Small intestine (tissue), 7 donors: Measurements from ENCODE around the gene SH2B2. TPM values are rescaled to one million over a fixed set of nuclear protein-coding genes. Genes with fewer than 3 reads are reported as not detected.
A peak's percentile ranks its signal among the peaks of the same experiment; 100 is the strongest.
"Not testable (repeated sequence)": the region's sequence is repeated elsewhere in the genome, so short reads cannot be mapped to it uniquely, and the experiment has no call there.

Source experiments
- DNase-seq, 2 donors: peaks; one replicate each; pipeline versions ENCODE4 v3.0.0 to v3.0.0-alpha.2; 2013
- FAIRE-seq: peaks from 2 replicates; lab custom pipeline; 2012; peaks lifted over from hg19 to GRCh38; lab: Jason Lieb, UNC
- H3K27ac ChIP-seq, 3 donors: one replicate each; pipeline ENCODE4 v1.5.1; 2013; ENCODE audit warnings: low read length in 2 of 3, mild to moderate bottlenecking in 2 of 3, control low read depth in 1 of 3, inconsistent platforms in 1 of 3, low read depth in 1 of 3, moderate library complexity in 1 of 3
- H3K27me3 ChIP-seq, 3 donors: one replicate each; pipeline ENCODE4 v1.6.1; 2013; ENCODE audit warnings: low read length in 3 of 3, inconsistent platforms in 1 of 3; ENCODE audit not compliant: control insufficient read depth in 3 of 3, insufficient read depth in 3 of 3
- H3K36me3 ChIP-seq, 3 donors: one replicate each; pipeline ENCODE4 v1.6.1; 2013; ENCODE audit warnings: low read length in 3 of 3, inconsistent platforms in 1 of 3, low read depth in 1 of 3, mild to moderate bottlenecking in 1 of 3, moderate library complexity in 1 of 3; ENCODE audit not compliant: control insufficient read depth in 3 of 3, insufficient read depth in 2 of 3
- H3K4me1 ChIP-seq, 3 donors: one replicate each; pipeline ENCODE4 v1.6.1; 2013; ENCODE audit warnings: low read length in 2 of 3, inconsistent platforms in 1 of 3, low read depth in 1 of 3, mild to moderate bottlenecking in 1 of 3, moderate library complexity in 1 of 3; ENCODE audit not compliant: control insufficient read depth in 3 of 3, insufficient read depth in 2 of 3
- H3K4me3 ChIP-seq, 3 donors: one replicate each; pipeline ENCODE4 v1.5.1; 2013; ENCODE audit warnings: low read length in 3 of 3, control low read depth in 1 of 3, inconsistent platforms in 1 of 3, low read depth in 1 of 3, mild to moderate bottlenecking in 1 of 3, moderate library complexity in 1 of 3
- H3K9me3 ChIP-seq, 2 donors: one replicate each; pipeline ENCODE4 v1.6.1; 2013; ENCODE audit warnings: low read depth in 1 of 2, low read length in 1 of 2; ENCODE audit not compliant: control insufficient read depth in 2 of 2, insufficient read depth in 1 of 2
- WGBS, 3 donors: extraction: QIAGEN DNeasy Blood & Tissue Kit; methylation state at CpG; one replicate each; pipeline ENCODE4 v1.1.7; 2013; 5-methylcytosine and 5-hydroxymethylcytosine counted together
- polyA plus RNA-seq, 4 donors: library from polyadenylated mRNA; stranded (reverse) in 3 of 4; unstranded in 1 of 4; fragments of 200-250 nt in 3 of 4; fragments of 120-200 nt in 1 of 4; gene quantifications; one replicate each; pipeline versions ENCODE4 v1.2.1 to v1.2.3, GENCODE V29; 2013
- donor health status: healthy with polysubstance abuse.
- donor health status: control.
- donor health status: control.
- donor health status: Bipolar disorder and iron deficiency.
- donor health status: healthy.

SH2B2 gene
- polyA plus RNA-seq, 4 donors = 0.67 to 2.5 (median 1.6) TPM

DNA sequence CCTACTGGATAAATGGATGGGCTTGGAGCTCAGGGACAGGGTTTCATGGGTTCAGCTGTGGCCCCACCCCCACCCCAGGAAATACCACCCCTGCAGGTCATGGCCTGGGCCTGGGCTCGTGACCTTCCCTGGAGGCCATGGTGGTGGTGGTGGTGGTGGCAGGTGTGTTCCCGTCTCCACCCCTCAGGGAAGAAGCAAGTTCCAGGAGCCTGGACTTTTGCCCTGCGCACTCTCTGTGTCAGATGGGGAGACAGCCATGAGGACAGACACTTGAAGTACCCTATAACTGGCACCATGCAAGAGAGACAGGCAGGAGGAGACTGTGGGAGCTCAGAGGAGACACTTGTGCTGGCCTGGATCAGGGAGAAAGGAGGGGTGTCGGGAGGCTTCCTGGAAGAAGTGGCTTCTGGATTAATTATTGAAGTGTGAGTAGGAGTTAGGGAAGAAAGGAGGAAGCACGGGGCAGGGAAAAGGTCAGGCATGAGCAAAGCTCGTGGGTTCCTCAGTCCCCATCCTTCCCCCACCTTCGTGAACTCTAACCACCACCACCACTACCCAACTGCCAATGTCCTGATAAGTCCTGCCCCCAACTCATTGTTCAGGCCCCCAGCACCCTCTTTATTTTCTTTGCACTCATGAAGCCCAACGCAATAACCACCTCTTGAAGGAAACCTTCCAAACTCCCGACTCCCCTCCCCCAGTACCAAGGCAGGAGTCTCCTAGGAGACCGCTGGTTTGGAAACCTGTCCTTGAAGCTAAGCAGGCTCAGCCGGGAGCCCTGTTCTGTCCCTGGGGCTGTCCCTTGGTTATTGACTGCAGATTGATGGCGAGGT is 8.9 kb downstream of the SH2B2 start:
- H3K27me3 ChIP-seq = peaks cover 0 to 27% (median 0%) of the 10 kb centered on the region in 3 donors
- FAIRE-seq (no peak), DNase-seq (peak in 1 of 2 donors; percentile 70)
- H3K4me1 ChIP-seq = no peaks in the 10 kb centered on the region
- no peak overlapping the region for H3K4me3 ChIP-seq
- no peak overlapping the region for H3K27ac ChIP-seq
- H3K9me3 ChIP-seq = no peaks in the 10 kb centered on the region
- H3K36me3 ChIP-seq = no peaks in the 10 kb centered on the region
- WGBS, 3 donors = 48 to 63% (median 51%) methylated on average over 11 to 12 of the region's 12 CpGs

DNA sequence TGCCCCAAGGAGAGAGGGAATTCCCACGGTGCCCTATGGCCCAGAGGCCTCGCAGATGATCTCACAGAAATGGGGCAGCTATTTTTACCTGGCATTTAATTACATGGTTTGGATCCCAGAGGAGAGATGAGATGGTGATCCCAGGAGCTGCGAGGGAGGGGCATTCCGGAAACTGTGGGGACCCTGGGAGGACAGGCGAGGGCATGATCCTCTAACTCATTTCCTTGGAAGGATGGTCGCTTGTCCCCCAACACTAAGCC is 9.4 kb downstream of the SH2B2 start:
- peaks cover 0 to under 1% (median 0%) of the 10 kb centered on the region in 3 donors for H3K36me3 ChIP-seq
- H3K27ac ChIP-seq = no peak overlapping the region
- no peak for FAIRE-seq
- H3K4me1 ChIP-seq = no peaks in the 10 kb centered on the region
- H3K9me3 ChIP-seq = peaks cover 0 to 2% of the 10 kb centered on the region in 2 donors
- no peak overlapping the region for H3K4me3 ChIP-seq
- DNase-seq = no peak
- peaks cover 0 to 31% (median 0%) of the 10 kb centered on the region in 3 donors for H3K27me3 ChIP-seq
- 78 to 90% (median 88%) methylated on average over 6 of the region's 6 CpGs for WGBS, 3 donors

DNA sequence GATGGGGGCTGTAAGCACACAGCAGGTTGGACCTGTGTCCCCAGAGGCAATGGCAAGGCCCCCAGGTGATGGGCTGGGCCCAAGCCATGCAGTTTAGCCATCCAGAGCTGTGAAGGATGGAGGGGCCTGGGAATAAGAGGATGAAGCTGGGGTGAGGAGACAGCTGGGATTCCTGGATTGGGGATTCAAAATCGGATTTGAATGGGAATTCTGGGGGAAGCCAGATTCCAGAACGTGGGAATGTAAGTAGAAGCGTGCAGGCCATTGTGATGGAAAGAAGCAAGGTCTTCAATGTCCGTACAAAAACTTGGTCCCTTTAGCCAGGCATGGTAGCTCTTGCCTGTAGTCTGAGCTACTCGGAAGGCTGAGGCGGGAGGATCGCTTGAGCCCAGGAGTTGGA is 9.8 kb downstream of the SH2B2 start:
- no peaks in the 10 kb centered on the region for H3K4me1 ChIP-seq
- peaks cover 0 to 2% (median 0%) of the 10 kb centered on the region in 3 donors for H3K36me3 ChIP-seq
- H3K9me3 ChIP-seq = peaks cover 0 to 2% of the 10 kb centered on the region in 2 donors
- DNase-seq = no peak
- H3K27me3 ChIP-seq = peaks cover 0 to 33% (median 0%) of the 10 kb centered on the region in 3 donors
- no peak overlapping the region for H3K4me3 ChIP-seq
- no peak for FAIRE-seq
- 91 to 95% (median 91%) methylated on average over 7 of the region's 7 CpGs for WGBS, 3 donors
- no peak overlapping the region for H3K27ac ChIP-seq

DNA sequence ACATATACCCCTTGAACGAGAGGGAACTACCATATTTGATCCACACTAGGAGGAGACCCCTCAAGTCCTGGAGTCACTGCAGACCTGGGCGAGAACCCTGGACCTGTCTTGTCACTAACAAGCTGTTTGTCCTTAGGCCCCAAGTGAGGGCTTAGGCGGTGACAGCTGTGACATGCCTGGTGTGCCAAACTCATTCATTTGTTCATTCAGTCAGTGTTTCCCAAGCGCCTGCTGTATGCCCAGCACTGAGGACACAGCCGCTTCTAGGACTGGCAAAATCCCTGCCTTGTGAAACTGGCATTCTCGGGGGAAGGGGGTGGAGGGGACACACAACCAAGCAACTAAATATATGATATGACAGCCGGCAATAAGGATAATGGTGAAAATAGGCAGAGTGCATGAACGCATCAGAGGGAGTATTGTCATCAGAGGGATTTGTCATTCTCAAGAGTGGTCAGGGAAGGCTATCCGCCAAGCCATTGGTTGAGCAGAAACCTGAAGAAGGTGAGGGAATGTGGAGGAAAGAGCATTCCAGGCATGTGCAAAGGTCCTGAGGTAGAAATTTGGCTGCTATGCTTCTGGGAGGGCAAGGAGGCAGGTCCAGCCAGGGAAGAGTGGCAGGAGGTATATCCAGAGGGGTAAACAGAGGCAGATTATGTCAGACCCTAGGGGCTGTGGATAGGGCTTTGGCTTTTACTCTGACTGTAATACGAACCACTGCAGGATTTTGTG is 11.0 kb downstream of the SH2B2 start:
- no peak overlapping the region for H3K27ac ChIP-seq
- DNase-seq (no peak), FAIRE-seq (no peak)
- H3K4me3 ChIP-seq = no peak overlapping the region
- 89 to 95% (median 94%) methylated on average over 10 of the region's 10 CpGs for WGBS, 3 donors
- H3K27me3 ChIP-seq = peaks cover 0 to 31% (median 0%) of the 10 kb centered on the region in 3 donors
- no peaks in the 10 kb centered on the region for H3K4me1 ChIP-seq
- H3K9me3 ChIP-seq = peaks cover 0 to 2% of the 10 kb centered on the region in 2 donors
- peaks cover 0 to 2% (median 0%) of the 10 kb centered on the region in 3 donors for H3K36me3 ChIP-seq

DNA sequence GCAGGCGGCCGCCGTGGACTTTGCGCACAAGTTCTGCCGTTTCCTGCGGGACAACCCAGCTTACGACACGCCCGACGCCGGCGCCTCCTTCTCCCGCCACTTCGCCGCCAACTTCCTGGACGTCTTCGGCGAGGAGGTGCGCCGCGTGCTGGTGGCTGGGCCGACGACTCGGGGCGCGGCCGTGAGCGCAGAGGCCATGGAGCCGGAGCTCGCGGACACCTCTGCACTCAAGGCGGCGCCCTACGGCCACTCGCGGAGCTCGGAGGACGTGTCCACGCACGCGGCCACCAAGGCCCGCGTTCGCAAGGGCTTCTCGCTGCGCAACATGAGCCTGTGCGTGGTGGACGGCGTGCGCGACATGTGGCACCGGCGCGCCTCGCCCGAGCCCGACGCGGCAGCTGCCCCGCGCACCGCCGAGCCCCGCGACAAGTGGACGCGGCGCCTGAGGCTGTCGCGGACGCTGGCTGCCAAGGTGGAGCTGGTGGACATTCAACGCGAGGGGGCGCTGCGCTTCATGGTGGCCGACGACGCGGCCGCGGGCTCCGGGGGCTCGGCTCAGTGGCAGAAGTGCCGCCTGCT is 14.1 kb downstream of the SH2B2 start:
- Histone ChIP-seq H3K27ac (no peak overlapping the region), H3K9me3 (peaks cover 0 to 2% of the 10 kb centered on the region in 2 donors), H3K27me3 (peaks cover 0 to 23% (median 0%) of the 10 kb centered on the region in 3 donors), H3K4me1 (no peaks in the 10 kb centered on the region), H3K36me3 (peaks cover 0 to 2% (median 0%) of the 10 kb centered on the region in 3 donors), H3K4me3 (no peak overlapping the region)
- WGBS, 3 donors = 62 to 85% (median 75%) methylated on average over 63 to 84 of the region's 84 CpGs
- no peak for FAIRE-seq
- DNase-seq = peak; percentile 32 to 56

DNA sequence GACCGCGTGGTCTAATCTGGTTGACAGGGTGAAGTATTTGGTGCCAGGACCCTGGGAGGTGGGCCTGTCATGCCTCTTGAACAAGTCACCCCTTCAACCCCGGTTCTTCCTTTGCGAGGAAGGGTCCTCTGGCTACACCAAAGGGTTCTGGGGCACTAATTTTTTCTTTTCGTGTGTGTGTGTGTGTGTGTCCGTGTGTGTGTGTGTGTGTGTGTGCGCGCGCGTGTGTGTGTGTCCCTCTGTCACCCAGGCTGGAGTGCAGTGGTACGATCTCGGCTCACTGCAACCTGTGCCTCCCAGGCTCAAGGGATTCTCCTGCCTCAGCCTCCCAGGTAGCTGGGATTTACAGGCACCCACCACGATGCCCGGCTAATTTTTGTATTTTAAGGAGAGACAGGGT is 14.7 kb downstream of the SH2B2 start:
- not testable (repeated sequence) for FAIRE-seq, H3K36me3 ChIP-seq, H3K4me1 ChIP-seq, H3K4me3 ChIP-seq, H3K27ac ChIP-seq, DNase-seq, H3K9me3 ChIP-seq
- peaks cover 0 to 23% (median 0%) of the 10 kb centered on the region in 3 donors for H3K27me3 ChIP-seq
- WGBS, 3 donors = 93 to 96% (median 94%) methylated on average over 14 of the region's 14 CpGs

DNA sequence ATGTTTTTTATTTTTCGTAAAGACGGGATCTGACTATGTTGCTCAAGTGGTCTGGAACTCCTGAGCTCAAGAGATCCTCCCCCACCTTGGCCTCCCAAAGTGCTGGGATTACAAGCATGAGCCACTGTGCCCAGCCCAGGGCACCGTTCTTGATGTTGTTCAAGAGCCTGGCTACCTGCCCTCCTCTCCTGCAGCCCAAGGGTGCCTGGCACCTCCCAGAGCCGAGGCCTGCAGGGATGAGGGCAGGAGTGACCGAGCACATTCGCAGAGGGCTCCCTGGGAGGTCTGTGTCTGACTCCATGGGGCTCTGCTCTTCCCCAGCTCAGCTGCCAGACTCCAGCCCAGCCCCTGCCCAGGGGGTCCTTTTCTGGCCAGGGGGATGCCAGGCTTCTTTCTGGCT is 15.4 kb downstream of the SH2B2 start:
- peaks cover 0 to 2% (median 0%) of the 10 kb centered on the region in 3 donors for H3K36me3 ChIP-seq
- WGBS, 3 donors = 85 to 93% (median 91%) methylated on average over 6 of the region's 6 CpGs
- H3K4me1 ChIP-seq = peaks cover 0 to 3% (median 1%) of the 10 kb centered on the region in 3 donors
- FAIRE-seq (no peak), DNase-seq (no peak)
- no peak overlapping the region for H3K27ac ChIP-seq
- peaks cover 0 to 2% of the 10 kb centered on the region in 2 donors for H3K9me3 ChIP-seq
- H3K27me3 ChIP-seq = peaks cover 0 to 23% (median 0%) of the 10 kb centered on the region in 3 donors
- no peak overlapping the region for H3K4me3 ChIP-seq
